HG02852 (cell line): ENCODE results near the gene FBXW7.

Source experiments
- ATAC-seq: cut with Tn5 transposase; IDR thresholded peaks from one replicate; pipeline ENCODE4 v1.9.1; 2021; ENCODE audit warnings: mild to moderate bottlenecking, moderate library complexity; ENCODE audit not compliant: unreplicated experiment

FBXW7 gene

GRCh38 chr4:152434011-152434410 is 101.9 kb downstream of the FBXW7 start:
- no peak for ATAC-seq

DNA sequence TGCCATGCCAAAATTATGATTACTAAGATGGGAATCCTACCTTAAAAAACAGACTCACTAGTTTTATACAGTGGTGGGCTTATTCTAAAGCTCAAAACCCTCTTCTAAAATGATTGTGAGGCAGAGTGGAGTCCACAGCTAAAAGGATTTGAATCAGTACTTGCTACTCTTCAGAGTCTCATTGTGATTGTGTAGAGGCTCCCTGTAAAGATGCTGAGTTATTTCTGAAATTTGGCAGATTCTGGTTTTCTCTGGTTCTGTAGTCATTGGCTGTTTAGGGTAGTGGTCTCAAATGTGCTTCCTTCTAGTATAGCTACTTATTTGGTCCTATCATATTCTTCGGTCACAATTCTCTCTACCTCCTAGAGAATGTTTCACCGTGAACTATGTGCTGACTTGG is 104.1 kb downstream of the FBXW7 start:
- no peak for ATAC-seq

GRCh38 chr4:152431291-152431690 is 104.6 kb downstream of the FBXW7 start:
- no peak for ATAC-seq

- no peak for ATAC-seq
These were observed 105.4 kb downstream of the FBXW7 start for GRCh38 chr4:152430507-152430906.

DNA sequence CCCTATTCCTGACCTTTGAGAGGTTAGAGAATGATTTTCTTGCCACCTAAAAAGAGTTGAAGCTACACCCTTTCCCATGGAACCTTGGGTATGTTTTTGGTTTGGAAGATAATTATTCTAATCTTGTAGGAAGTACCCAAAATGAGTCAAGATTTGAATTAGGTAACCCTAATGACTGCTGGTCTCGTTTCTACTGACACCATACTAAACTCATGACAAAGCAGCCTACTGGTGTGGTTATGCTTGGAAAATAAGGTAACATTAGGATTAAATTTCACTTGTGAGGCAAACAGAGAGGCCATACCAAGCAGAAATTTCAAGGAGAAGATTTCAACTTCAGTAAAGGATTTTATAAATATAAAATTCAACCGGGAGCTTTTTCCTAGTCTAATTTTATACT is 107.9 kb downstream of the FBXW7 start:
- no peak for ATAC-seq

DNA sequence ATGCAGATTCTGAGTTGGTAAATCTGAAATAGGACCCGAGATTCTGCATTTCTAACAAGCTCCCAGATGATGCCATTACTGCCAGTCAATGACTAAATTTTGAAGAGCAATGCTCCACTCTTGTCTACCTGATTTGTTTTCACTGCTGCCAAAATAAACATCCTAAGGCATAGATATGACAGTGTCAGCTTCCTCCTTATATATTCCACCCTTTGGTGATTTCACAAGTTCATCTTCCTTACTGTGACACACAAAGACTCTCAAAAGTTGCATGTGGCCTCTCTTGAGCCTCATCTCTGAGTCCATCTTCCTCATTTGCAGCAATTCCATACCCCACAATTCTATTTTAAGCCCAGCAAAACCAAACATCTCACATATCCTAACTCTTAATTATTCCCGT is 110.9 kb downstream of the FBXW7 start:
- no peak for ATAC-seq

GRCh38 chr4:152424396-152424795 is 111.5 kb downstream of the FBXW7 start:
- no peak for ATAC-seq

DNA sequence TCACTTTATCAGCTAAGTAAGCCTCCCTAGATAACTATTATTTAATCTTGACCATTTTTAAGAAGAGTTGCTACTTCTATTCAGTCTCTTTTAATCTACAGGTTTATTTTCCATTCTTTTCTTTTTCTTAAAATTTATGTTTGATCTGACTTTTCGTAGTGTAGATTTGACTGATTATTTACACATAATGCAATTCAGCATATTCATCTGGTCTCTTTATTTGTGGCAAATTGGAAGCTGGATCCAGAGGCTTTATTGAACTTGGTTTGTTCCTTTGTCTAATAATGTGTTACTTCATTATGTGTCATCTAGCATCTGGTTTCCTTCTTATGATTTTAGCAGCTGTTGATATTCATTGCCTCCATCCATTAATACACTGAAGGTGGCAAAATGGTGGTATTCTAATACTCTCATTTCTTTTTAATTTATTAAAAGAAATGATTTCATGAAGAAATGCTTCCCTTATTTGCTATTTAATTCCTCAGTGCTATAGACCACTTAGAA is 113.0 kb downstream of the FBXW7 start:
- no peak for ATAC-seq

DNA sequence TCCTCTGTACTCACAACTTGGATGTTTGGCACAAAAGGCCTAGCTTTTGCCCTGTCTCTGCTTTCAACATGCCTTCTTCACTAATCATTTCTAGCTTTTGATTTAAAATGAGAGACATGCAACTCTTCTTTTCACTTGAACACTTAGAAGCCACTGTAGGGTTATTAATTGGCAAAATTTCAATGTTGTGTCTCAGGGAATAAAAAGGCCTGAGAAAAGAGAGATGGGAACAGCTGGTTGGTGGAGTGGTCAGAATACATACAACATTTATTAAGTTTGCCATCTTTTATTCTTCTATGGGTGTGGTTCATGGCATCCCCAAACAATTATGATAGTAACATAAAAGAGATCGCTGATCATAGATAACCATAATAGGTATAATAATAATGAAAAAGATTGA is 114.3 kb downstream of the FBXW7 start:
- ATAC-seq = no peak

- ATAC-seq = no peak
These were observed 116.1 kb downstream of the FBXW7 start for GRCh38 chr4:152419809-152420208.

GRCh38 chr4:152417673-152418072 is 118.2 kb downstream of the FBXW7 start:
- ATAC-seq = no peak

GRCh38 chr4:152415980-152416379 is 119.9 kb downstream of the FBXW7 start:
- ATAC-seq = no peak

GRCh38 chr4:152408514-152409327 is 127.2 kb downstream of the FBXW7 start:
- no peak for ATAC-seq

GRCh38 chr4:152401424-152401823 is 134.5 kb downstream of the FBXW7 start:
- ATAC-seq = no peak

GRCh38 chr4:152399246-152399645 is 136.6 kb downstream of the FBXW7 start:
- ATAC-seq = peak; percentile 73

DNA sequence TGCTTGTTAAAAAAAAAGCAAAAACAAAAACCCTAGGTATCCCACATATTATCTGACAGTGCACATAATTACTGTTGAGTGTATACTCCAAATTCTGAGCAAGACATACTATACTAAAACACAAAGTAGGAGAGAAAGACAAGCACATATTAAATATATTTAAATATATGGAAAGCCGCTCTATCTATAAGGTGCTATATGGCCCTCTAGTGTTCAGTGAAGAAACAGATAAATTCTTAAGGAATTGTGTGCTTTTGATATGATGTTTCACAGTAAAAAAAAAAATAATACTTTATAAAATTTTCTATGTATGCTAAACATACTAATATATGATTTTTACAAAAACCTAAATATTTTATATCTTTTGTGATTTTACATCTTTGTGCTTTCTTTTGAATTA is 137.8 kb downstream of the FBXW7 start:
- no peak for ATAC-seq

DNA sequence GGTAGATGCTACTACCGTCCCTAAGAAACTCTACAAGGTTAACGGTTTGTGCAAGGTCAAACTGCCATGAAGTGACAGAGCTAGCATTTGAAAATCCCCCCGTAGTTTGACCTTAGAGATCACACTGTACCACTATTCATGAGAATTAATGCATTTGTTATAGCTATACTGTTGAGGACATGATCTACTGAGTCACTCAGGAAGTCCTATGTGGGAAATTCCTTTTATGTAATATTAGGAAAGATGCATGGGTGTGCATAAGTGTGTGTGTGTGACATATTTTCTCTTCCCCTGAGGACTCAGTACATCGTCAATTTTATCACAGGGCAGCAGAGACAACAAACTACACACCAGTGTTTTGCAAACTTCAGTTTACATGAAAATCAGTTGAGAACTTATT is 141.1 kb downstream of the FBXW7 start:
- no peak for ATAC-seq

DNA sequence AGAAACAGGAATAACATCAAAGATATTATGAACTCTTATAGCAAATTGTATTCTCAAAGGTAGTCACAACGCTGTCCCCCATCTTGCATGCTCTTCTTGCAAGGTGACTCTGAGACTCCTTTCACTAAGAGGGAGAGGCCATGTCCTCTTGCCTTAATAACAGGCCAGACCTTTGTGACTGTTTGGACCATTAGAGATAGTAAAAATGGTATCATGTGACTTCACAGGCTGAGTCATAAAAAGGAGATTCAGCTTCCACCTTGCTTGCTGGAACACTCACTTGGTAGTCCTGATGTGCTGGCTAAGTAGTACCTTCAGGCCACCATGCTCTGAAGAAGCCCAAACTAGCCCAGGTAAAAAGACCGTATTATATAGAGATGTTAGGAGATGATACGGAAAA is 143.8 kb downstream of the FBXW7 start:
- no peak for ATAC-seq

DNA sequence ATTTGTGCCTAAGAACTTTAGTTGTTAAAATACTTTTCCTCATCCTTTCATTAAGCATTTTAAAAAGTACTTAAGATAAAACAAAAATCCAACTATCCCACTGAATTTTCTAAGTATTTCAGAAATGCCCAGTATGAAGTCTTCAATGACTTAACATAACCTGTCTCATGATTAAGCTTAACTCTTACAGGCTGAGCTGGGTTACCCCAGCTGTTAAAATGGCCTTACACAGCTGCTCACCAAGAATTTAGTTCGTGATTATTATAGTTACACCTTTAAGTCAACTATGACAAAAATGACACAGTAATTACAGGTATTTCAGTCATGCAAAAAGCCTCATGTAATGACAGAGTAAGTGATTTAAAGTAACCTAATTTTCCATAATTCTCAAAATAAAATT is 145.7 kb downstream of the FBXW7 start:
- no peak for ATAC-seq

DNA sequence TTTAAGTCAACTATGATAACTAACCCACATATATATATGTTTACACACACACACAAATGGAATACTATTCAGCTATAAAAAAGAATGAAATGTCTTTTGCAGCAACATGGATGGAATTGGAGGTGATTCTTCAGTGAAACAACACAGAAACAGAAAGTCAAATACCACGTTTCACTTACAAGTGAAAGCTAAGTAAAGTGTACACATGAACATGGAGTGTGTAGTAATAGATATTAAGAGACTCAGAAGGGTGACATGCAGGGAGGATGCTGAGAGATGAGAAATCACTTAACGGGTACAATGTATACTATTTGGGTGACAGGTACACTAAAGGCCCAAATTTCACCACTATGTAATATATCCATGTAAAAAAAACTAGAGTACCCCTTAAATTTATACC is 146.5 kb downstream of the FBXW7 start:
- no peak for ATAC-seq

- ATAC-seq = no peak
These were observed 150.3 kb downstream of the FBXW7 start for GRCh38 chr4:152385551-152385950.

GRCh38 chr4:152382057-152382785 is 153.7 kb downstream of the FBXW7 start:
- peak; percentile 50 for ATAC-seq
